GM19372 (cell line): ENCODE measurements around the gene TMEM245.

Source experiments
- ATAC-seq: cut with Tn5 transposase; IDR thresholded peaks from one replicate; pipeline ENCODE4 v1.9.1; 2021; ENCODE audit warnings: mild to moderate bottlenecking, low read depth, moderate library complexity; ENCODE audit not compliant: unreplicated experiment

TMEM245 gene

DNA sequence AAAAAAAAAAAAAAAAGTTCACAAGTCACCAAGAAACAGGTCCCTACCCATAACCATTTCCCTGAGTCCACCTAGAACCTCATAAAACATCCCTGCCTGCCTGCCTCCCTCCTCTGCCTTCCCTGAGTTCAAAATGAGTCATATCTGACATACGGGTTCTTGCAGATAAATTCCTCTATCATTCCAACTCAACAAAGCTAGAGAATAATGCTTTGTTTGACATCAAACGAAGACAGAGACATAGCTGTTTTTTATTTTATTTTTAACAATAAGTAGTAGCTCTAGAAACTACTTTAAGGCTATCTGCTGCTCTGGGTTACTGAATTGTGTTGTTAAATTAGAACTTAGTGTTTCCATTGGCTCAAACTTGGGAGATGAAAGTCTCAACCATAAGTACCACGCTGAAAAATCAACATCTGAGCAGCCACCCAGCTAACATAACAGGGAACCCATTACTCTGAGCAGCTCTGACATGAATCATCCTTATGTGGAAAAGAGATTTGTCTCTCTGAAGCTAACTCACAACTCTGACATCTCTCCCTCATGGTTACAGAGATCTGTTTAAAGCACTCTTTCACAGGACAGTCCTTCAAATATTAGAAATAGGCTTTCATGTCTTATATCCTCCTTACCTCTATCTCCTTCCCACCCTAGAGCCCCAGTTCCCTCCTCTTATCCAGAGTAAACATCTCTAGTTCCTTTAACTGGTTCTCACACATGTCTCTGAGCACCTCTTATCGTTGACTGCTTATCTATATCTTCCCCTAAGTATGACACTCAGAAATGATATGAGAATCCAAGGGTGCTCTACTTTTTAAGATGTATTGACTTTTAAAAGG, 12.1 kb downstream of the TMEM245 start:
- no peak for ATAC-seq

GRCh38 chr9:109101810-109102209, 17.9 kb downstream of the TMEM245 start:
- ATAC-seq, result peak; percentile 58

DNA sequence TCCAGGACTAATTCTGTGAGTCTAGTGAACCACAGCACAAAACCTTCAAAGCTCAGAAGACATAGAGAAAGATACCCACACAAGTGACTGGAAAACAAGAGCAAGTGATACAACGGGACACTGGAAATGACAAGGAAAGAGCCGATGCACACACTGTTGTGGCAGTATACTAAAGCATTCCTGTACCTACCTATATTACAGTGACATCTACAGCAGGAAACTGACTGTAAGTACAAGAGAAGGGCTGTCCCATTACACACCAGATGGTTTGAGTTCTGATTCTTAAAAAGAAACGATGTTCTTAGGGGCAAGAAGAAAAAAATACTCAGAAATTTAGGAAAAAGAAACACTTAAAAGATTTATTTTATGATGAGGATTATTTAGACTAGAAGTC, 18.5 kb downstream of the TMEM245 start:
- ATAC-seq, result no peak

DNA sequence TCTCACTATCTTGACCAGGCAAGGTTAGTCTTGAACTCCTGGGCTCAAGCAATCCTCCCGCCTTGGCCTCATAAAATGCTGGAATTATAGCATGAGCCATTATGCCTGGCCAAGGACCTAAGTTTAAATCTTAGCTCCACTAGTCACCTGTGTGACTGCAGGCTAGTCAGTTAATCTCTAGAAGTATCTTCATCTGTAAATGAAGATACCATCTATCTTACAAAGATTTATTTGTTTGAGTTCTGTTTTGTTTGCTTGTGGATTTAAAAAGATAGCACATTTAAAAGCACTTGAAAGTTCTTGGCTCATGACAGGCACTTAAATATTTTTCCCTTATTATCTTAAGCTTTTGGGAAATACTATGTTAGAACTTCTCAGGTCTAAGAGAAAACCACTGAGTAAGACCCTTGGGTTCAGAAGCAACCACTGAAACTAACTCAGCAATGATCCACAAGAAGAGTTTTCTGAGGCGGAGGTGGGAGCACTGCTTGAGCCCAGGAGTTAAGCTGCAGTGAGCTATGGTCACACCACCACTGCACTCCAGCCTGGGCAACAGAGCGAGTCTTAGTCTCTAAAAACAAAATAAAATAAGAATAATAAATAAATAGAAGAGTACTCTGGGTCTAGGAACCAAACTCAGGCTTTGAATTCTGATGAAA, 19.1 kb downstream of the TMEM245 start:
- no peak for ATAC-seq

DNA sequence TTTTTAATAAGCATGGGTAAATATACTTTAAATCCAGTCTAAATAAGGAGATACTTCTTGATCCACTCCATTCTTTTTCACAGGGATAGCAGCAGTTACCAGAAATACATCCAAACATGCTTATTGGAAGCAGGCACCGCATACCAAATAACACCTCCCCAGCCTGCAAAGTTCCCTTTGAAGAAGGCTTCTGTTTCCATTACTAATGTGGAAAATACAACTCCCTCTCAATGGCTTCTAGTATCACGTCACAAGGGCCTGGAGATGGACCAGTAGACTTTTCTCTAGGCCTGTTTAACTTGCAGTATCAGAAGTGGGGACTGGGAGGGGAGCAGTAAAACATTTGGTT, 20.8 kb downstream of the TMEM245 start:
- ATAC-seq, result no peak

DNA sequence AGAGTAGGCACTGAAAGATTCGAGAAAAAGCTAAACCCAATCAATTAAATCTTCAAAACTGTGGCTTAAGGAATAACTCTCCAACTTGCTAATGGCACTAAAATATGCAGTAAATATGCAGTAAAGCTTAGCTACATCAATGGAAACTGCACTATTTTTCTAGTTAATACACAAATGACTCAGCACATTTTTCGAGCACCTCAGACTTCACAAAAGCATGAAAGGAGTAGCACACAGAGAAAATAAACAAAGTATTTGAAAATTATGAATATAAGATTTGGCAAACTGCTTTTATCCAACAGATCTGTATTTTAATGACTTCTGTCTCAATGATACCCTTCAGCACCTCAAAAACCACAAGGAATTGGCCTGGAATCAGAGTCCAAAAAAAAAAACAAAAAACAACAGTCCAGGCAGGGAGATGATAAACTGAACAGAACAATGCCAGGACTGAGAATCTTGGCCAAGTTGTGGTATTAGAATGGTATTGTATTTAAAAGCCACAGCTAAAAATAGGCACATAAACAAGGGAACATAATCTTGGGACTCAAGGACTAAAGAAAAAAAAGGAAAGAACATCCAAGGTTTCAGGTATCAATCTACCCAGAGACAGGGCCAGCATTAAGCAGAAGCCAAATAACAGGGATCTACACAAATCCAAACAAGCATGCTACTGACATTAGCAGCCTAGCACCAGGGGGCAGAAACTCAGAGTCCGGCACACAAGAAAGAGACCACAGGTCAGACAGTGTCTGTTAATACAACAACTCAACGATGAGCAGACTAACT, 21.4 kb downstream of the TMEM245 start:
- ATAC-seq, result no peak

DNA sequence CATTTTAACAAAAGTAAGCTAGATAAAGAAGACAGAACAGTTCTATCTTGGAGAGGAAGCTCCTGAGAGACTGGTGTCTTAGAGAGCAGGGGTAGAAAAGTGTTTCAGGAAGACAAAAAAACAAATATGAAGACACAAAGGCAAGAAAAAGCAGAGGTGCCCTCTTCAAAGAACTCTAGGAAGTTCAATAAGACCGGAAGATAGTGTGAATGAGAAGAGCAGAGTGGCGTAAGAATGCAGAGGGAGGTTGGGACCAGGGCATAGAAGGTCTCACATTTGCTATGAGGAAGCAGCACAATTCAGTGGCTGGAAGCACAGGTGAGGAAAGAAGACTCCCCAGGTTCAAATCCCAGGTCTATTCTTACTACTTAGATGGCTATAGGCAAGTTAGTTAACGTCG, 22.6 kb downstream of the TMEM245 start:
- no peak for ATAC-seq

GRCh38 chr9:109095321-109095720, 24.4 kb downstream of the TMEM245 start:
- no peak for ATAC-seq

GRCh38 chr9:109094268-109094667, 25.5 kb downstream of the TMEM245 start:
- ATAC-seq, result no peak

DNA sequence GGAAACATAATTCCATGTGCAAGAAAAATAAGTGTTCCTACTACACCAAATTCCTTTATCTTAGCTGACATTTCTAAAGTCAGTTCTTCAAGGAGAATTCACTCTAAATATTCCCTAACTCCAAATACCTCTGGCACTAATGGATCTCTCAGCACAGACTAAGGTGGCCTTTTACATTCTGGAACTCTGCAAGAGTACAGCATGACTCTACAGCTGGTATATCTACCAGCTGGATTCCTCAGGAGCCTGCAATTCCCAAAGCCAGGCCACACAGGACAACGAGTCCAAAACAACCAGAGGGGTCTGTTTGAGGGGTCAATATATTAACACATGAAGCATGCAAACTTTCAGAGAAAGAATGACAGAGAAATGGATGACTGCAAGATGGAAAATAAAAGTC, 27.2 kb downstream of the TMEM245 start:
- ATAC-seq, result no peak

GRCh38 chr9:109092051-109092580, 27.6 kb downstream of the TMEM245 start:
- no peak for ATAC-seq

GRCh38 chr9:109088221-109088620, 31.5 kb downstream of the TMEM245 start:
- no peak for ATAC-seq

GRCh38 chr9:109087795-109088194, 32.0 kb downstream of the TMEM245 start:
- no peak for ATAC-seq

DNA sequence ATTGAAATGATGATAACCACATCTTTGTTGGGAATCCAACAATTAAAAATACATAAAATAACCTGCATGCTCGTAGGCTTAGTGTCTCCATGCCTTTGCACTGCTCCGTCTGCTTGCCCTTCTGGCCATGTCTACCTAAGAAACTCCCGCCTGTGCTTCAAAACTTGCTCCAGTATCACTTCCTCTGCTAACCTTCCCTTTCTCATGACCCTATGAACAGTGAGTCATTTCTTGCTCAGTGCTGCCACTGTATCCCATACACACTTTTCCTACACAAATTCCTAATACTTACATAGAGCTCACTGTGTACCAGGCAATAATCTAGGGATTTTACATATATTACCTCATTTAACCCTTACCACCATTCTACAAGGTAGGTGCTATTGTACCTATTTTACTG, 33.5 kb downstream of the TMEM245 start:
- ATAC-seq, result no peak

GRCh38 chr9:109085510-109085909, 34.2 kb downstream of the TMEM245 start:
- ATAC-seq, result no peak

GRCh38 chr9:109083813-109084405, 35.8 kb downstream of the TMEM245 start:
- ATAC-seq, result no peak

- ATAC-seq, result no peak
These were observed 36.6 kb downstream of the TMEM245 start for GRCh38 chr9:109083141-109083540.

DNA sequence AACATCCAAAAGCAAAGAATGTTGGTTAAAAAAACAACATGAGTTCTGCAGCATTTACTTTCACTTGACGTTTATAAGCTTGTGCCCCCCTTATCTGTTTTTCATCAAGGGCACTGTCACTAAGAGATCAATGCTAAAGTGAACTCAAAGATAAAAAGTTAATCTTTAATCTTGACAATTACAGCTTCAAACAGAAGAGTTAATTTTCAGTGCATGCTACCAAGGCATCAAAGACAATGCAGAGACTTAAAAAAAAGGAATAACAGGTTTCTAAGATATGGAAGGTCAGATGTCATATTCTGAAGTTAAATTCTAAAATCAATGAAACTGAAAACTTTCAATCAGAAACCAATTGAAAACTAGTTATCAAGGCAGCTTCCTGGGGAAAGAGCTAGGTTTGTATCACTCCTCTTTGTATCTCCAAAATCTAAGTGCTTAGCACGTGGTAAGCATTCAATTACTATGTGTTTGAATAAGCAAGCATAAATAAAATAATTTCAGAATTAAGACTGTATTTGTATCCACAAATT, 37.6 kb downstream of the TMEM245 start:
- no peak for ATAC-seq

GRCh38 chr9:109074236-109074889, 45.4 kb downstream of the TMEM245 start:
- no peak for ATAC-seq

DNA sequence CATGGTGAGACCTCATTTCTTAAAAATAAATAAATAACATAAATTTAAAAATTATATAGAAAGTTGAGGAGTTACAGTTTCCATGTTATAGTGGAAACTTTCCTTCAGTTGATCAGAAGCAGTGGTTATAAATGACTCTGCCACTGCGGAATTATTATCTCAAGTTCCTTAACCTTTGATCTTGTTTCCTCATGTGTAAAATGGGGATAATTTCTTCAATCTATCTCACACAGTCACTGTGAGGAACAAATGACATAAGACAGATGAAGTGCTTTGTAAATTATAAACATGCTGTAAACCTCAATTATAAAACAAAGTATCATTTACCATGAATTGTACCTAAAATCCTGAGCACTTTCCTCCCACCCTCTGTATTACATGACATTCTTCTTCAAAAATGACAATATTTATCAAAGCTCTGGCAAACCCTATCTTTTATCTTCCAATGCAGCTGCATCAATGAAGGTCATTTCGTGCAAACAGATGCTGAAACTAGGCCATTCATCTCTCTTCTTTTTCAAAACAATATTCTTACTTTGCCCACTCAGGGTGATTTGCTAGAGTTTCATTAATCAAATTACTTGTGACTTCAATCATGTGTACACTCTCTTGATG, 46.8 kb downstream of the TMEM245 start:
- no peak for ATAC-seq
